HEK293 (cell line): Measurements from ENCODE around the gene TTC1.

ENCODE experiments used
- CTCF ChIP-seq: fragments of 450-650 bp; formaldehyde crosslinking; IDR thresholded peaks from 2 replicates; pipeline ENCODE4 v1.5.1; 2016; ENCODE audit warnings: missing biosample characterization, missing genetic modification characterization
- HOXA7 ChIP-seq: sonication (generic); formaldehyde crosslinking; IDR thresholded peaks from 2 replicates; pipeline ENCODE4 v1.8.1; 2022; ENCODE audit warnings: missing genetic modification reagents, borderline replicate concordance
- KLF9 ChIP-seq: fragments of 450-650 bp; formaldehyde crosslinking; IDR thresholded peaks from 2 replicates; pipeline ENCODE4 v1.5.1; 2016; ENCODE audit warnings: missing biosample characterization, missing genetic modification characterization, low read depth
- YY1 ChIP-seq: fragments of 450-650 bp; formaldehyde crosslinking; IDR thresholded peaks from 2 replicates; pipeline ENCODE4 v1.5.1; 2018; ENCODE audit warnings: missing biosample characterization, missing genetic modification characterization
- ZNF140 ChIP-seq: fragments of 450-650 bp; formaldehyde crosslinking; IDR thresholded peaks from 2 replicates; pipeline ENCODE4 v1.5.1; 2016; ENCODE audit warnings: missing biosample characterization, missing genetic modification characterization
- ZNF146 ChIP-seq: fragments of 450-650 bp; formaldehyde crosslinking; IDR thresholded peaks from 2 replicates; pipeline ENCODE4 v1.5.1; 2016; ENCODE audit warnings: missing biosample characterization, missing genetic modification characterization
- ZNF274 ChIP-seq, 2 experiments: fragments of 200-500 bp in 1 of 2; fragments of 450-650 bp in 1 of 2; sonication (Bioruptor generic) in 1 of 2; formaldehyde crosslinking in 1 of 2; IDR thresholded peaks; 2 replicates each; pipeline versions ENCODE4 v1.5.1 to v1.6.1; 2014 to 2016; ENCODE audit warnings: borderline replicate concordance in 1 of 2, inconsistent platforms in 1 of 2, low read length in 1 of 2, missing biosample characterization in 1 of 2, missing genetic modification characterization in 1 of 2
- ZNF280D ChIP-seq: fragments of 450-650 bp; formaldehyde crosslinking; IDR thresholded peaks from 2 replicates; pipeline ENCODE4 v1.5.1; 2016; ENCODE audit warnings: missing biosample characterization, missing genetic modification characterization
- ZNF629 ChIP-seq: fragments of 450-650 bp; formaldehyde crosslinking; IDR thresholded peaks from 2 replicates; pipeline ENCODE4 v1.5.1; 2017; ENCODE audit warnings: missing biosample characterization, missing genetic modification characterization
- ZNF792 ChIP-seq: fragments of 450-650 bp; formaldehyde crosslinking; IDR thresholded peaks from 2 replicates; pipeline ENCODE4 v1.5.1; 2016; ENCODE audit warnings: missing biosample characterization, missing genetic modification characterization
- TF ChIP-seq, protein P1 (sequence below): fragments of 450-650 bp; formaldehyde crosslinking; IDR thresholded peaks from 2 replicates; pipeline ENCODE4 v1.5.1; 2016; ENCODE audit warnings: missing biosample characterization, missing genetic modification characterization
- TF ChIP-seq, protein P2 (sequence below): fragments of 450-650 bp; formaldehyde crosslinking; IDR thresholded peaks from 2 replicates; pipeline ENCODE4 v1.5.1; 2017; ENCODE audit warnings: missing biosample characterization, missing genetic modification characterization

DNA sequence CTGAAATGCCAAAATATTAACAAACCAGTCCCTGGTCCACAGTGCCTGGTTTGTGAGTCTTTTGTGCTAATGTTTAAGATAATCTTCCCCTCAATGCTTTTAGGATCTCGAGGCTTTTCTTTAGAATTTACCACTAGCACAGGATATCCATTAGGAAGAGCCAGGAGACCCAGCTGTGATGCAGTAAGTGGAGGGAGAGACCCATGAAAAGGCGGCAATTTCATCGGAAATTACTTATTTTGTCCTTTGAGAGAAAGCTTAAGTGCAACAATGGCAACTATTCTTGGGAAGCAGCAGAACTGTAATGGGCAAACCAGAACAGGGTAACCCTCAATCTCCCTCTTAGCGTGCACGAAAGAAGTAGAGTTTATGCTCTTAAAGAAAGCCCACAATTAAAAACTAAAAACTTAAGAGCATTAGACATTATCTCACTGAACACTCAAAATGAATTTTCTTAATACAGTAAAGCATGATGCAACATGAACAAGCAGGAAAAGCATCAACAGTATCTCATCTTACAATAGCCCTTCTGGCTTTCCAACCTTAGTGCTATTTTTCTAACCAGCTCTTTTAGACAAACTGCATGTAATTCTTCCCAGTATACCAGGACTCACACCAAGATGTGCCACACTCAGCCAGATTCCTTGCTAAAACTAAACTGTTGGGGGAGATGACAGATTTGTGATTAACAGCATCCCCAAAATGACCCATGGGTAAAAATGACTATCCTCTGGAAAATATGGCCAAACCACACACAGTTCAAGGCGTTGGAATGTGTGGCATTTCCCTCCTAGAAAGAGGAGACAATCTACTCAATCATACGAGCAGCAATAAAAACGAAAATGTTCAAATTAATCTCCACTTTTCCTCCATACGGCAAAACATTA is 73.9 kb downstream of the TTC1 start:
- no peak for TF ChIP-seq ZNF146 (tag by site-specific recombination)
- TF ChIP-seq, protein P1, sequence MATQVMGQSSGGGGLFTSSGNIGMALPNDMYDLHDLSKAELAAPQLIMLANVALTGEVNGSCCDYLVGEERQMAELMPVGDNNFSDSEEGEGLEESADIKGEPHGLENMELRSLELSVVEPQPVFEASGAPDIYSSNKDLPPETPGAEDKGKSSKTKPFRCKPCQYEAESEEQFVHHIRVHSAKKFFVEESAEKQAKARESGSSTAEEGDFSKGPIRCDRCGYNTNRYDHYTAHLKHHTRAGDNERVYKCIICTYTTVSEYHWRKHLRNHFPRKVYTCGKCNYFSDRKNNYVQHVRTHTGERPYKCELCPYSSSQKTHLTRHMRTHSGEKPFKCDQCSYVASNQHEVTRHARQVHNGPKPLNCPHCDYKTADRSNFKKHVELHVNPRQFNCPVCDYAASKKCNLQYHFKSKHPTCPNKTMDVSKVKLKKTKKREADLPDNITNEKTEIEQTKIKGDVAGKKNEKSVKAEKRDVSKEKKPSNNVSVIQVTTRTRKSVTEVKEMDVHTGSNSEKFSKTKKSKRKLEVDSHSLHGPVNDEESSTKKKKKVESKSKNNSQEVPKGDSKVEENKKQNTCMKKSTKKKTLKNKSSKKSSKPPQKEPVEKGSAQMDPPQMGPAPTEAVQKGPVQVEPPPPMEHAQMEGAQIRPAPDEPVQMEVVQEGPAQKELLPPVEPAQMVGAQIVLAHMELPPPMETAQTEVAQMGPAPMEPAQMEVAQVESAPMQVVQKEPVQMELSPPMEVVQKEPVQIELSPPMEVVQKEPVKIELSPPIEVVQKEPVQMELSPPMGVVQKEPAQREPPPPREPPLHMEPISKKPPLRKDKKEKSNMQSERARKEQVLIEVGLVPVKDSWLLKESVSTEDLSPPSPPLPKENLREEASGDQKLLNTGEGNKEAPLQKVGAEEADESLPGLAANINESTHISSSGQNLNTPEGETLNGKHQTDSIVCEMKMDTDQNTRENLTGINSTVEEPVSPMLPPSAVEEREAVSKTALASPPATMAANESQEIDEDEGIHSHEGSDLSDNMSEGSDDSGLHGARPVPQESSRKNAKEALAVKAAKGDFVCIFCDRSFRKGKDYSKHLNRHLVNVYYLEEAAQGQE (tag by site-specific recombination) = no peak
- TF ChIP-seq CTCF (tag by site-specific recombination) = no peak
- TF ChIP-seq ZNF280D (tag by site-specific recombination) = no peak
- no peak for TF ChIP-seq ZNF629
- TF ChIP-seq YY1 (tag by site-specific recombination) = no peak
- no peak for TF ChIP-seq ZNF140 (tag by site-specific recombination)
- no peak for TF ChIP-seq ZNF792 (tag by site-specific recombination)
- TF ChIP-seq HOXA7 (CRISPR knock-in tag) = no peak
- no peak for TF ChIP-seq KLF9 (tag by site-specific recombination)
- no peak for TF ChIP-seq ZNF274 (IDR thresholded peaks at IDR 0.05; ENCODE audit: low read length)
- TF ChIP-seq ZNF274 (tag by site-specific recombination; IDR thresholded peaks at IDR 0.05; ENCODE audit: borderline replicate concordance) = no peak
- TF ChIP-seq, protein P2, sequence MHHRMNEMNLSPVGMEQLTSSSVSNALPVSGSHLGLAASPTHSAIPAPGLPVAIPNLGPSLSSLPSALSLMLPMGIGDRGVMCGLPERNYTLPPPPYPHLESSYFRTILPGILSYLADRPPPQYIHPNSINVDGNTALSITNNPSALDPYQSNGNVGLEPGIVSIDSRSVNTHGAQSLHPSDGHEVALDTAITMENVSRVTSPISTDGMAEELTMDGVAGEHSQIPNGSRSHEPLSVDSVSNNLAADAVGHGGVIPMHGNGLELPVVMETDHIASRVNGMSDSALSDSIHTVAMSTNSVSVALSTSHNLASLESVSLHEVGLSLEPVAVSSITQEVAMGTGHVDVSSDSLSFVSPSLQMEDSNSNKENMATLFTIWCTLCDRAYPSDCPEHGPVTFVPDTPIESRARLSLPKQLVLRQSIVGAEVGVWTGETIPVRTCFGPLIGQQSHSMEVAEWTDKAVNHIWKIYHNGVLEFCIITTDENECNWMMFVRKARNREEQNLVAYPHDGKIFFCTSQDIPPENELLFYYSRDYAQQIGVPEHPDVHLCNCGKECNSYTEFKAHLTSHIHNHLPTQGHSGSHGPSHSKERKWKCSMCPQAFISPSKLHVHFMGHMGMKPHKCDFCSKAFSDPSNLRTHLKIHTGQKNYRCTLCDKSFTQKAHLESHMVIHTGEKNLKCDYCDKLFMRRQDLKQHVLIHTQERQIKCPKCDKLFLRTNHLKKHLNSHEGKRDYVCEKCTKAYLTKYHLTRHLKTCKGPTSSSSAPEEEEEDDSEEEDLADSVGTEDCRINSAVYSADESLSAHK (tag by site-specific recombination) = no peak
